ENCODE results near the gene TRAPPC10.
"Not testable (repeated sequence)": the region's sequence is repeated elsewhere in the genome, so short reads cannot be mapped to it uniquely, and the experiment has no call there.

Gene TRAPPC10

GRCh38 chr21:44113702-44114371 is 101.7 kb downstream of the TRAPPC10 start:
- H3K4me3 ChIP-seq (ENCODE audit: low read depth, low read length); DNase-seq (ENCODE audit: low read depth): not testable (repeated sequence)
- peak; percentile 11; the same call in 1 of the 2 replicates for TF ChIP-seq CTCF (IDR thresholded peaks at IDR 0.05; ENCODE audit: control insufficient read depth, extremely low read depth, insufficient read depth)

- not testable (repeated sequence) for H3K4me3 ChIP-seq (ENCODE audit: low read depth, low read length); DNase-seq (ENCODE audit: low read depth)
These were observed 110.0 kb downstream of the TRAPPC10 start for GRCh38 chr21:44122131-44122530.

GRCh38 chr21:44127827-44128226 is 115.7 kb downstream of the TRAPPC10 start:
- not testable (repeated sequence) for H3K4me3 ChIP-seq (ENCODE audit: low read depth, low read length); DNase-seq (ENCODE audit: low read depth)

GRCh38 chr21:44133715-44134057 is 121.6 kb downstream of the TRAPPC10 start:
- DNase-seq (ENCODE audit: low read depth), result not testable (repeated sequence)
- H3K4me3 ChIP-seq (ENCODE audit: low read depth, low read length), result peak overlapping the region; percentile 45

- not testable (repeated sequence) for DNase-seq (ENCODE audit: low read depth); H3K4me3 ChIP-seq (ENCODE audit: low read depth, low read length)
These were observed 122.6 kb downstream of the TRAPPC10 start for GRCh38 chr21:44134732-44135131.

- not testable (repeated sequence) for DNase-seq (ENCODE audit: low read depth); H3K4me3 ChIP-seq (ENCODE audit: low read depth, low read length)
- peak; percentile 24; the same call in 1 of the 2 replicates for TF ChIP-seq CTCF (IDR thresholded peaks at IDR 0.05; ENCODE audit: control insufficient read depth, extremely low read depth, insufficient read depth)
These were observed 125.9 kb downstream of the TRAPPC10 start for GRCh38 chr21:44138039-44138438.

GRCh38 chr21:44139787-44140551 is 127.9 kb downstream of the TRAPPC10 start:
- not testable (repeated sequence) for DNase-seq (ENCODE audit: low read depth)

GRCh38 chr21:44140552-44140932 is 128.4 kb downstream of the TRAPPC10 start:
- H3K4me3 ChIP-seq (ENCODE audit: low read depth, low read length); DNase-seq (ENCODE audit: low read depth): not testable (repeated sequence)

More at GRCh38 chr21:44139787-44140551, 127.9 kb downstream of the TRAPPC10 start:
- not testable (repeated sequence) for H3K4me3 ChIP-seq (ENCODE audit: low read depth, low read length)

- not testable (repeated sequence) for H3K4me3 ChIP-seq (ENCODE audit: low read depth, low read length); DNase-seq (ENCODE audit: low read depth)
These were observed 130.4 kb downstream of the TRAPPC10 start for GRCh38 chr21:44142470-44142869.

GRCh38 chr21:44143380-44143779 is 131.3 kb downstream of the TRAPPC10 start:
- not testable (repeated sequence) for H3K4me3 ChIP-seq (ENCODE audit: low read depth, low read length); DNase-seq (ENCODE audit: low read depth)

GRCh38 chr21:44143996-44144395 is 131.9 kb downstream of the TRAPPC10 start:
- not testable (repeated sequence) for H3K4me3 ChIP-seq (ENCODE audit: low read depth, low read length); DNase-seq (ENCODE audit: low read depth)

GRCh38 chr21:44144784-44145602 is 132.9 kb downstream of the TRAPPC10 start:
- not testable (repeated sequence) for H3K4me3 ChIP-seq (ENCODE audit: low read depth, low read length); DNase-seq (ENCODE audit: low read depth)

- not testable (repeated sequence) for DNase-seq (ENCODE audit: low read depth); H3K4me3 ChIP-seq (ENCODE audit: low read depth, low read length)
These were observed 133.5 kb downstream of the TRAPPC10 start for GRCh38 chr21:44145616-44146015.

- DNase-seq (ENCODE audit: low read depth); H3K4me3 ChIP-seq (ENCODE audit: low read depth, low read length): not testable (repeated sequence)
These were observed 135.0 kb downstream of the TRAPPC10 start for GRCh38 chr21:44147108-44147507.

- not testable (repeated sequence) for H3K4me3 ChIP-seq (ENCODE audit: low read depth, low read length); DNase-seq (ENCODE audit: low read depth)
These were observed 138.1 kb downstream of the TRAPPC10 start for GRCh38 chr21:44150255-44150654.

GRCh38 chr21:44153214-44153888 is 141.2 kb downstream of the TRAPPC10 start:
- not testable (repeated sequence) for DNase-seq (ENCODE audit: low read depth); H3K4me3 ChIP-seq (ENCODE audit: low read depth, low read length)

Data from LNCaP clone FGC (cell line).